Fibroblast of skin of back (primary cell): ENCODE data around the gene TAF11L10. TPM values are rescaled to one million over a fixed set of nuclear protein-coding genes. Genes with fewer than 3 reads are reported as not detected.
"Not testable (repeated sequence)": the region's sequence is repeated elsewhere in the genome, so short reads cannot be mapped to it uniquely, and the experiment has no call there.

Source experiments
- DNase-seq: peaks from one replicate; pipeline ENCODE4 v3.0.0-alpha.2; 2013
- polyA plus RNA-seq, 2 experiments: library from polyadenylated mRNA; unstranded; fragments of 120-200 nt; gene quantifications; one replicate each; pipeline ENCODE4 v1.2.1, GENCODE V29; 2013; ENCODE audit not compliant: insufficient read length in 2 of 2

TAF11L10 gene
- polyA plus RNA-seq (2013, experiment 1 of 2; ENCODE audit: insufficient read length): not detected
- polyA plus RNA-seq (2013, experiment 2 of 2; ENCODE audit: insufficient read length): not detected

DNA sequence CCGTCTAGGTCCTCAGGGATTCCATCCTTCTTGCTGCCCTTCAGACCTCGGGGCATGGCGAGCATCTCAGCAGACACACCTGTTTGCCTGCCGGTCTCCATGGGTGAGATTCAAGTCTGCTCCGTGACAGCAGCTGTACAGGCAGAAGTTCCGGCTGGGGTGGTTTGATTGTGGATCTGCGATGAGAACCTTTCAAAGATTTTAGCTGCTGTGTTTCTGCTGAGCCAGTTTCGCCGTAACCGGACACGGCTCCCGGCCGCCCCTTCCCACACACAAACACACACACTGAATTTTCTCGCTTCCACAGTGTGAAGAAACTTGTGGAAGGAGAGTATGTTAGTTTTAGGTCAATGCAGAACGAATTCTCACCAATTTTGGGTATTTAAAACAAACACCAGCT is at the start of gene TAF11L10:
TSS of gene TAF11L10 (minus strand) at position 101 of the 400 bp plus-strand sequence.
- DNase-seq: not testable (repeated sequence)

DNA sequence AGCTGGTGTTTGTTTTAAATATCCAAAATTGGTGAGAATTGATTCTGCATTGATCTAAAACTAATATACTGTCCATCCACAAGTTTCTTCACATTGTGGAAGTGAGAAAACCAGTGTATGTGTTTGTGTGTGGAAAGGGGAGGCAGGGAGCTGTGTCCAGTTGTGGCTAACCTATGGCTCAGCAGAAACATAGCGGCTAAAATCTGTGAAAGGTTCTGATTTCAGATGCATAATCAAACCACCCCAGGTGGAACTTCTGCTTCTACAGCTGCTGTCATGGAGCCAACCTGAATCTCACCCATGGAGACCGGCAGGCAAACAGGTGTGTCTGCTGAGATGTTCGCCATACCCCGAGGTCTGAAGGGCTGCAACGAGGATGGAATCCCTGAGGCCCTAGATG is 36.5 kb upstream of the TAF11L10 start, which contains the start of gene TAF11L14:
TSS of gene TAF11L14 (plus strand) at position 301 of the 400 bp plus-strand sequence.
- DNase-seq: no peak

DNA sequence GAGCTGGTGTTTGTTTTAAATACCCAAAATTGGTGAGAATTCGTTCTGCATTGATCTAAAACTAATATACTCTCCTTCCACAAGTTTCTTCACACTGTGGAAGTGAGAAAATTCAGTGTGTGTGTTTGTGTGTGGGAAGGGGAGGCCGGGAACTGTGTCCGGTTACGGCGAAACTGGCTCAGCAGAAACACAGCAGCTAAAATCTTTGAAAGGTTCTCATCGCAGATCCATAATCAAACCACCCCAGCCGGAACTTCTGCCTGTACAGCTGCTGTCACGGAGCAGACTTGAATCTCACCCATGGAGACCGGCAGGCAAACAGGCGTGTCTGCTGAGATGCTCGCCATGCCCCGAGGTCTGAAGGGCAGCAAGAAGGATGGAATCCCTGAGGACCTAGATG is 34.2 kb upstream of the TAF11L10 start, which contains the start of gene TAF11L13:
TSS of gene TAF11L13 (plus strand) at position 301 of the 400 bp plus-strand sequence.
- not testable (repeated sequence) for DNase-seq

GRCh38 chr5:17625686-17626085 is 28.1 kb upstream of the TAF11L10 start:
- no peak for DNase-seq

- no peak for DNase-seq
These were observed 23.0 kb upstream of the TAF11L10 start for GRCh38 chr5:17620627-17621026.

GRCh38 chr5:17619354-17619753 is 21.7 kb upstream of the TAF11L10 start:
- no peak for DNase-seq

GRCh38 chr5:17614872-17615605 is 17.4 kb upstream of the TAF11L10 start:
- DNase-seq: no peak

- not testable (repeated sequence) for DNase-seq
These were observed 12.5 kb upstream of the TAF11L10 start, which contains the start of gene TAF11L12 for GRCh38 chr5:17610092-17610491. Gene TAF11L12 (plus strand): TSS chr5:17610392.

- DNase-seq: not testable (repeated sequence)
These were observed 9.8 kb upstream of the TAF11L10 start for GRCh38 chr5:17607461-17607860.

DNA sequence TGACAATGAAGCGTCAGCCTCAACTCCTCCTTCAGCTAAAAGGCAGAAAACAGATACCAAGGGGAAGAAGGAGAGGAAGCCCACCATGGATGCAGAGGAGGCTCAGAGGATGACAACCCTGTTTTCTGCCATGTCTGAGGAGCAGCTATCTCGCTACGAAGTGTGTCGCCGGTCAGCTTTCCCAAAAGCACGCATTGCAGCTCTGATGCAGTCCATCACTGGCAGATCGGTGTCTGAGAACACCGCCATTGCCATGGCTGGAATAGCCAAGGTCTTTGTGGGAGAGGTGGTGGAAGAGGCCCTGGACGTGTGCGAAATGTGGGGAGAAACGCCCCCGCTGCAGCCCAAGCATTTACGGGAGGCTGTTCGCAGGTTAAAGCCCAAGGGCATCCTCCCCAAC is 7.3 kb upstream of the TAF11L10 start:
- DNase-seq: no peak

DNA sequence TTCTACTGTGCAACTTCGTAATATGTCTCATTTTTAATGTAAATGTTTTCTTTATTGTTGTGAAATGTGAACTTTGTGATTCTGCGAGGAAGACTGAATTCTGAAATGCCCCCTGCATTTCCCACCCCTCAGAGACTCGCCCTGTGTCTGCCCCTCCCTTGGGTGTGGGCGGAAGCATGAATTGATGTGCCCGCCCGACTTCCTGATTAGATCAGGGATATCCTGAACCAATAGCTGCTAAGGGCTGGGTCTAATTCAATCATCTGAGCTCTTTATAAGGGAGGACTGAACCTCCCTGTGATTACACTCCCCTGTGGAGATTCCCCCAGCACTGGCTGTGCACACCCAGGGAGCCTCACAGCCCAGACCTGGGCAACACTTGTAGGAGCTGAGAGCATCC is 6.3 kb upstream of the TAF11L10 start, which contains the start of gene TAF11L11:
TSS of gene TAF11L11 (plus strand) at position 304 of the 400 bp plus-strand sequence.
- not testable (repeated sequence) for DNase-seq

- DNase-seq: not testable (repeated sequence)
These were observed 3.4 kb downstream of the TAF11L10 start, which contains the start of gene TAF11L9 for GRCh38 chr5:17594255-17594654. Gene TAF11L9 (minus strand): TSS chr5:17594394.

GRCh38 chr5:17590860-17591259 is 6.8 kb downstream of the TAF11L10 start, which contains the start of gene TAF11L8:
Gene TAF11L8 (minus strand): TSS chr5:17590960.
- DNase-seq: not testable (repeated sequence)

- DNase-seq: not testable (repeated sequence)
These were observed 12.0 kb downstream of the TAF11L10 start, which contains the start of gene TAF11L7 for GRCh38 chr5:17585658-17586057. Gene TAF11L7 (minus strand): TSS chr5:17585758.
